Calu3 (cell line): Measurements from ENCODE around the gene IL17A. TPM values are rescaled to one million over a fixed set of nuclear protein-coding genes. Genes with fewer than 3 reads are reported as not detected.

ENCODE experiments used
- Bru-seq: library from RNA; stranded (reverse); fragments of 400-500 nt; gene quantifications from one replicate; lab custom pipeline; 2021; lab: Mats Ljungman, UMichigan
- BruChase-seq, 2 experiments: library from RNA; stranded (reverse); fragments of 400-500 nt; gene quantifications; one replicate each; lab custom pipeline; 2021; lab: Mats Ljungman, UMichigan
- BruUV-seq: library from RNA; stranded (reverse); fragments of 400-500 nt; replicated peaks from 2 replicates; lab custom pipeline; 2021; lab: Mats Ljungman, UMichigan
- CTCF ChIA-PET: fragments of 300-600 bp; sonication (Branson Sonifier 250); formaldehyde crosslinking; loops from one replicate; lab custom pipeline; 2022; ENCODE audit warnings: antibody characterized with exemption; lab: Charles Lee
- DNase-seq: peaks from one replicate; pipeline ENCODE4 v3.0.0; 2022
- H3K27ac Mint-ChIP-seq: one replicate; pipeline ENCODE4 v1.8.0; 2022; ENCODE audit warnings: mixed read lengths; ENCODE audit not compliant: unreplicated experiment
- H3K27me3 Mint-ChIP-seq: one replicate; pipeline ENCODE4 v1.8.0; 2022; ENCODE audit warnings: mixed read lengths; ENCODE audit not compliant: unreplicated experiment
- H3K36me3 Mint-ChIP-seq: one replicate; pipeline ENCODE4 v1.8.0; 2022; ENCODE audit warnings: mild to moderate bottlenecking, moderate library complexity, mixed read lengths; ENCODE audit not compliant: insufficient read depth, unreplicated experiment
- H3K4me1 Mint-ChIP-seq: one replicate; pipeline ENCODE4 v1.8.0; 2022; ENCODE audit warnings: mild to moderate bottlenecking, low read depth, mixed read lengths; ENCODE audit not compliant: unreplicated experiment
- H3K4me3 Mint-ChIP-seq: one replicate; pipeline ENCODE4 v1.8.0; 2022; ENCODE audit warnings: mild to moderate bottlenecking, low read depth, moderate library complexity, mixed read lengths; ENCODE audit not compliant: unreplicated experiment
- H3K9me3 Mint-ChIP-seq: one replicate; pipeline ENCODE4 v1.8.0; 2022; ENCODE audit warnings: low read depth, mixed read lengths; ENCODE audit not compliant: unreplicated experiment
- CTCF ChIP-seq: fragments of 200-600 bp; IDR thresholded peaks from one replicate; pipeline ENCODE4 v1.8.0; 2022; ENCODE audit warnings: antibody characterized with exemption; ENCODE audit not compliant: unreplicated experiment
- intact Hi-C: fragments of 100-400 bp; cut with micrococcal nuclease; formaldehyde crosslinking; loops from one replicate; pipeline ENCODE4 v1.10.0; 2022; ENCODE audit not compliant: unreplicated experiment
- long read RNA-seq: library from polyadenylated mRNA; stranded (forward); transcript quantifications from one replicate; pipeline ENCODE4 v2.0.0, GENCODE V29; 2022
- total RNA-seq: library from RNA; stranded (reverse); gene quantifications from 2 replicates; pipeline ENCODE4 v1.2.3, GENCODE V29; 2022

IL17A gene
- not detected in 2 replicates for total RNA-seq
- Bru-seq, nascent RNA: not detected
- not detected for BruChase-seq, experiment 1, labeled RNA remaining after a 6-hour chase
- BruChase-seq, experiment 2, labeled RNA remaining after a 2-hour chase: not detected
- long read RNA-seq: 0 reads

- DNase-seq: no peak
- CTCF ChIA-PET: no interaction called here
- H3K4me1 Mint-ChIP-seq: no peaks in the 10 kb centered on the region
- no peak within 1 kb of the TSS for H3K27ac Mint-ChIP-seq
- H3K9me3 Mint-ChIP-seq: no peaks in the 10 kb centered on the region
- no TSS peak for BruUV-seq
- H3K27me3 Mint-ChIP-seq: peaks cover 73% of the 10 kb centered on the region
- no peak for TF ChIP-seq CTCF
- no peaks in the 10 kb centered on the region for H3K36me3 Mint-ChIP-seq
- intact Hi-C loops: no loop called here
- H3K4me3 Mint-ChIP-seq: no peak within 1 kb of the TSS
These were observed at the start of gene IL17A for GRCh38 chr6:52186075-52186474. IL17A (plus strand) TSS chr6:52186375; CDS start chr6:52186432, 57 bp downstream.

GRCh38 chr6:52136934-52137467 is 49.2 kb upstream of the IL17A start:
- BruUV-seq: no TSS peak
- Mint-ChIP-seq H3K36me3 (no peaks in the 10 kb centered on the region), H3K4me3 (no peak overlapping the region), H3K4me1 (peaks cover 15% of the 10 kb centered on the region), H3K27me3 (peaks cover 17% of the 10 kb centered on the region), H3K27ac (no peak overlapping the region), H3K9me3 (no peaks in the 10 kb centered on the region)
- intact Hi-C loops: no loop called here
- CTCF ChIA-PET: no interaction called here
- no peak for TF ChIP-seq CTCF
- DNase-seq: no peak

- intact Hi-C loops: no loop called here
- H3K27me3 Mint-ChIP-seq: peaks cover 17% of the 10 kb centered on the region
- no peak for DNase-seq
- peaks cover 15% of the 10 kb centered on the region for H3K4me1 Mint-ChIP-seq
- BruUV-seq: no TSS peak
- H3K36me3 Mint-ChIP-seq: no peaks in the 10 kb centered on the region
- no peak for TF ChIP-seq CTCF
- H3K9me3 Mint-ChIP-seq: no peaks in the 10 kb centered on the region
- H3K4me3 Mint-ChIP-seq: no peak overlapping the region
- H3K27ac Mint-ChIP-seq: no peak overlapping the region
- CTCF ChIA-PET: no interaction called here
These were observed 47.9 kb upstream of the IL17A start for GRCh38 chr6:52138284-52138683.

GRCh38 chr6:52139985-52140680 is 46.0 kb upstream of the IL17A start:
- CTCF ChIA-PET: interaction anchor here (1.0 kb wide), 1 partner anchor 14 kb away, joined by 3 read pairs; no protein-coding TSS in a partner anchor
- DNase-seq: no peak
- peaks cover 15% of the 10 kb centered on the region for H3K4me1 Mint-ChIP-seq
- H3K4me3 Mint-ChIP-seq: no peak overlapping the region
- intact Hi-C loops: no loop called here
- no peak for TF ChIP-seq CTCF
- no peaks in the 10 kb centered on the region for H3K36me3 Mint-ChIP-seq
- no peaks in the 10 kb centered on the region for H3K9me3 Mint-ChIP-seq
- H3K27me3 Mint-ChIP-seq: peaks cover 29% of the 10 kb centered on the region
- no peak overlapping the region for H3K27ac Mint-ChIP-seq
- BruUV-seq: no TSS peak
